ENCODE measurements around the gene GAA. TPM values are rescaled to one million over a fixed set of nuclear protein-coding genes. Genes with fewer than 3 reads are reported as not detected.

Gene GAA
- total and polyA plus RNA-seq, 2 of the 4 experiments (the other 2 are of a cell fraction), result 2.2 to 14.8 TPM

DNA sequence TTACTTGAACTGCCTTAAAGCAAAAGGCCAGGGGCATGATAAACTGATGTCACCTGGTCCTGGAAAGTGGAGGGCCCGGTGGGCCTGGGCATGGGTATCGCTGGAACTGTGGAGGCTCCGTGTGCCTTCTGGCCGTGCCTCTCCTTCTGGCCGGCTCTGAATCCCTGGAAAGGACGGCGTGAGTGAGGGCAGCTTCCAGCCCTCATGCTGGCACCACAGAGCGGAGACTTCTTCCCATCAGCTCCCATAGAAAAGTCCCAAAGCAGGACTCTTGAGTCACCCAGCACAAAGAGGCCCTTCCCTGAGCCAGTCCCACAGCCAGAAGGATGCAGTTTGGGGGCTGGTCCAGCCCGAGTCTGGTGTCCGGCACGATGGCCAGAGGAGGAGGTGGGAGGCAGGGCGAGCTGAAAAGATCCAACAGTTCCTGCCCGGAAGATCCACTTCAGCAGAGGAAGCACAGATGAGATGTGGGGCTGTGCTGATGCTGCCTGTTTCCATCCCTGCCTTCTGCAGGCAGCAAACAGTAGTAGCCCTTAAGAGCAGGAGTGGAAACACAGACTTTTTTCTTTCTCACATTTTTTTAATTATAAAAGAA is 7.8 kb downstream of the GAA start:
- peaks cover 3% of the 10 kb centered on the region; the same call in 1 of the 2 replicates for H3K36me3 ChIP-seq (ENCODE audit: control insufficient read depth, insufficient read depth, low read length)
- CTCF ChIA-PET, result no interaction called here
- no peaks in the 10 kb centered on the region for H3K9me1 ChIP-seq (ENCODE audit: insufficient read depth, low read length)
- no peak overlapping the region for H4K91ac ChIP-seq (ENCODE audit: insufficient read depth, low read depth, low read length)
- no peak for ATAC-seq (ENCODE audit: low read depth)
- TF ChIP-seq CEBPB (IDR thresholded peaks at IDR 0.05; ENCODE audit: low read depth, low read length), result no peak
- TF ChIP-seq RCOR1 (IDR thresholded peaks at IDR 0.05; ENCODE audit: insufficient replicate concordance, low read length), result no peak
- no peak for TF ChIP-seq MXI1 (IDR thresholded peaks at IDR 0.05; ENCODE audit: borderline replicate concordance, low read depth, low read length)
- no peak for TF ChIP-seq BHLHE40 (IDR thresholded peaks at IDR 0.05; ENCODE audit: low read depth, low read length)
- TF ChIP-seq, protein P1, sequence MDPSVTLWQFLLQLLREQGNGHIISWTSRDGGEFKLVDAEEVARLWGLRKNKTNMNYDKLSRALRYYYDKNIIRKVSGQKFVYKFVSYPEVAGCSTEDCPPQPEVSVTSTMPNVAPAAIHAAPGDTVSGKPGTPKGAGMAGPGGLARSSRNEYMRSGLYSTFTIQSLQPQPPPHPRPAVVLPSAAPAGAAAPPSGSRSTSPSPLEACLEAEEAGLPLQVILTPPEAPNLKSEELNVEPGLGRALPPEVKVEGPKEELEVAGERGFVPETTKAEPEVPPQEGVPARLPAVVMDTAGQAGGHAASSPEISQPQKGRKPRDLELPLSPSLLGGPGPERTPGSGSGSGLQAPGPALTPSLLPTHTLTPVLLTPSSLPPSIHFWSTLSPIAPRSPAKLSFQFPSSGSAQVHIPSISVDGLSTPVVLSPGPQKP (IDR thresholded peaks at IDR 0.05; ENCODE audit: borderline replicate concordance, low read depth, low read length), result no peak
- no peak for TF ChIP-seq CHD1 (IDR thresholded peaks at IDR 0.05; ENCODE audit: low read depth, low read length)
- TF ChIP-seq RAD21 (IDR thresholded peaks at IDR 0.05; ENCODE audit: low read length), result no peak
- TF ChIP-seq FOS (IDR thresholded peaks at IDR 0.05; ENCODE audit: low read depth, low read length), result no peak
- TF ChIP-seq, protein P2, sequence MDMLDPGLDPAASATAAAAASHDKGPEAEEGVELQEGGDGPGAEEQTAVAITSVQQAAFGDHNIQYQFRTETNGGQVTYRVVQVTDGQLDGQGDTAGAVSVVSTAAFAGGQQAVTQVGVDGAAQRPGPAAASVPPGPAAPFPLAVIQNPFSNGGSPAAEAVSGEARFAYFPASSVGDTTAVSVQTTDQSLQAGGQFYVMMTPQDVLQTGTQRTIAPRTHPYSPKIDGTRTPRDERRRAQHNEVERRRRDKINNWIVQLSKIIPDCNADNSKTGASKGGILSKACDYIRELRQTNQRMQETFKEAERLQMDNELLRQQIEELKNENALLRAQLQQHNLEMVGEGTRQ (IDR thresholded peaks at IDR 0.05; ENCODE audit: low read depth, low read length), result no peak
- TF ChIP-seq MAFK (IDR thresholded peaks at IDR 0.05; ENCODE audit: low read depth, low read length), result no peak
- no peak for TF ChIP-seq RFX5 (IDR thresholded peaks at IDR 0.05; ENCODE audit: low read depth, low read length)
- no peak overlapping the region for H3K14ac ChIP-seq (replicated peaks; ENCODE audit: low read depth, low read length)
- H2AFZ ChIP-seq (replicated peaks; ENCODE audit: low read length, poor library complexity), result no peak overlapping the region
- no peak overlapping the region for H3K9ac ChIP-seq (ENCODE audit: low read depth, low read length)
- no peak overlapping the region for H3K18ac ChIP-seq (ENCODE audit: low read depth, low read length)
- no peak overlapping the region for H3K56ac ChIP-seq (ENCODE audit: extremely low read depth, insufficient read depth, low read length)
- no peak overlapping the region for H2AK5ac ChIP-seq (ENCODE audit: low read depth, low read length)
- no peaks in the 10 kb centered on the region for H3K79me1 ChIP-seq (ENCODE audit: low read depth in 1 of 2, low read length in 2 of 2)
- H3K27me3 ChIP-seq (ENCODE audit: control insufficient read depth, insufficient read depth, low read length), result no peaks in the 10 kb centered on the region
- H4K5ac ChIP-seq (ENCODE audit: low read depth, low read length), result no peak overlapping the region
- H4K8ac ChIP-seq (ENCODE audit: low read depth in 2 of 2, low read length in 2 of 2), result no peak overlapping the region
- no peaks in the 10 kb centered on the region; the same call in 1 of the 2 replicates for H3K4me1 ChIP-seq (ENCODE audit: control insufficient read depth, insufficient read depth, low read length)
- no peak overlapping the region for H3K4me3 ChIP-seq (ENCODE audit: insufficient read depth, low read depth, low read length)
- in situ Hi-C loops (cut with MboI; ENCODE audit: low sequenced_read_pairs) (no loop called here), intact Hi-C loops (cut with micrococcal nuclease) (no loop called here), dilution Hi-C loops (cut with HindIII; ENCODE audit: low sequenced_read_pairs, unreplicated experiment) (no loop called here)
- no peak overlapping the region for H3K4ac ChIP-seq (ENCODE audit: low read depth, low read length)
- no peak overlapping the region for H2BK15ac ChIP-seq (ENCODE audit: low read depth, low read length)
- no peaks in the 10 kb centered on the region for H3K9me3 ChIP-seq (ENCODE audit: control insufficient read depth, insufficient read depth, low read length)
- H3K27ac ChIP-seq (ENCODE audit: insufficient read depth, low read length), result no peak overlapping the region
- 81% methylated on average over 2 of the region's 13 CpGs; no CpG with 5 or more reads in 1 of the 2 experiments for WGBS, 2 experiments (ENCODE audit: extremely low coverage in 2 of 2, insufficient read length in 1 of 2)
- no peak overlapping the region for H3K4me2 ChIP-seq (ENCODE audit: low read depth, low read length)
- no peak overlapping the region for H2BK5ac ChIP-seq (ENCODE audit: low read depth, low read length, poor library complexity, severe bottlenecking)
- BruUV-seq (replicated peaks), result no TSS peak
- no peak overlapping the region for H2BK20ac ChIP-seq (ENCODE audit: low read depth, low read length)
- no peak overlapping the region for H2BK120ac ChIP-seq (ENCODE audit: low read depth, low read length)
- H2AK9ac ChIP-seq (replicated peaks; ENCODE audit: low read depth, low read length, poor library complexity), result no peak overlapping the region
- no peaks in the 10 kb centered on the region for H4K20me1 ChIP-seq (ENCODE audit: insufficient read depth, low read length)
- POLR2A ChIA-PET (ENCODE audit: unreplicated experiment), result no interaction called here
- no peak for DNase-seq
- no peak overlapping the region for H3K23ac ChIP-seq (ENCODE audit: low read depth, low read length)
